Fibroblast of villous mesenchyme (primary cell): ENCODE data around the gene HIF3A. TPM values are rescaled to one million over a fixed set of nuclear protein-coding genes. Genes with fewer than 3 reads are reported as not detected.

Source experiments
- DNase-seq: peaks from one replicate; pipeline ENCODE4 v3.0.0-alpha.2; 2010; ENCODE audit warnings: low read depth
- H3K4me3 ChIP-seq: 2 replicates; pipeline ENCODE4 v1.5.1; 2011; ENCODE audit warnings: low read depth, mild to moderate bottlenecking, low read length
- total RNA-seq: library from RNA; depleted of rRNA; stranded (reverse); fragments of >200 nt; gene quantifications from 2 replicates; pipeline ENCODE4 v1.2.3, GENCODE V29; 2012
- TF ChIP-seq, protein P1 (sequence below): IDR thresholded peaks from 2 replicates; pipeline ENCODE4 v1.5.1; 2012; ENCODE audit warnings: low read depth, mild to moderate bottlenecking, low read length; ENCODE audit not compliant: insufficient read depth

Gene HIF3A
- total RNA-seq, 1 donor, result 0.43 TPM

DNA sequence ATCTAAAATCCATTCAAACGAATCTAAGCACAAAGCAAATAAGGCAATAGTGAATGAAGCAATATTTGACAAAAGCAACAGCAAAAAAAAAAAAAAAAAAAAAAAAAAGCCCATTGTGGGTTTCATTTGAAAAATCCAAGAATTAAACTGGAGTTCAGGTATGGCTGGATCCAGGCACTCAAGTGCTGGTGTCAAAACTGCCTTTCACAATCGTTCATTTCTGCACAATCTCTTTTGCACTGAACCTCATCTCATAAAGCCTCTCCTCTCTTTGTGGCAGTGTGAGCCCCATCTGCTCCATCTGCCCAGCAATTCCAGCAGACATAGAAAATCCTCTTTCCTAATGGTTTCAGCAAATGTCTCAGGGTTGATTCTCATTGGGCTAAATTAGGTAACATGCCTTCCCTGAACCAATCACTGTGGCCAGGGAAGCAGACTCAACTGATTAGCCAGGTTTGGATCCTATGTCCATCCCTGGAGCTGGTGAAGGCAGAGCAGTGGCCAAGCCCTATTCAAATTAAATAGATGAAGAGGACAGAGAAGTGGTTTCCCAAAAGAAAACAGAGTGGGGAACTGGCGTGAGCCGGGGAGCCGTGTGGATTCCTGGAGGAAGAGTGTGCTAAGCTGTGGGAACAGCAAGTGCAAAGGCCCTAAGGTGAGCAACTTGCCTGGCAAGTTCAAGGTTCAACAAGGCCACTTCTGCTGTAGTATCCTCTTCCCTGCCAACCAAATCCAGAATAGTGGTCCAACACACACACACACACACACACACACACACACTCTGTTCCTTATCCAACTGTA, 1.2 kb upstream of the HIF3A start:
- DNase-seq, result no peak
- TF ChIP-seq, protein P1, sequence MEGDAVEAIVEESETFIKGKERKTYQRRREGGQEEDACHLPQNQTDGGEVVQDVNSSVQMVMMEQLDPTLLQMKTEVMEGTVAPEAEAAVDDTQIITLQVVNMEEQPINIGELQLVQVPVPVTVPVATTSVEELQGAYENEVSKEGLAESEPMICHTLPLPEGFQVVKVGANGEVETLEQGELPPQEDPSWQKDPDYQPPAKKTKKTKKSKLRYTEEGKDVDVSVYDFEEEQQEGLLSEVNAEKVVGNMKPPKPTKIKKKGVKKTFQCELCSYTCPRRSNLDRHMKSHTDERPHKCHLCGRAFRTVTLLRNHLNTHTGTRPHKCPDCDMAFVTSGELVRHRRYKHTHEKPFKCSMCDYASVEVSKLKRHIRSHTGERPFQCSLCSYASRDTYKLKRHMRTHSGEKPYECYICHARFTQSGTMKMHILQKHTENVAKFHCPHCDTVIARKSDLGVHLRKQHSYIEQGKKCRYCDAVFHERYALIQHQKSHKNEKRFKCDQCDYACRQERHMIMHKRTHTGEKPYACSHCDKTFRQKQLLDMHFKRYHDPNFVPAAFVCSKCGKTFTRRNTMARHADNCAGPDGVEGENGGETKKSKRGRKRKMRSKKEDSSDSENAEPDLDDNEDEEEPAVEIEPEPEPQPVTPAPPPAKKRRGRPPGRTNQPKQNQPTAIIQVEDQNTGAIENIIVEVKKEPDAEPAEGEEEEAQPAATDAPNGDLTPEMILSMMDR, result no peak
- no peak overlapping the region for H3K4me3 ChIP-seq

DNA sequence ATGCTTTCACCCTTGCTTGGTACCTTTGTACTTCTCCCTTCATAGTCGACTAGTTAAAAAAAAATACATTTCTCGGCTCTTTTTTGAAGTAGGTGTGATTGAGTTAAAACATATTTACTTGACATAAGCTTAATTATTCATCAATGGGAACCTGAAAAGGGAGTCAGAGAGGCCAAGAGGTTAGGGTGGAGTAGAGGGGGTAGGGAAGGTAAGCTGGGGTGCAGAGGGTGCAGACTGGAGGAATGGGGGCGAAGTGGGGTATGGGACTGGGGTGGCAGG, 701 bp upstream of the HIF3A start:
- TF ChIP-seq, protein P1, result no peak
- DNase-seq, result no peak
- no peak overlapping the region for H3K4me3 ChIP-seq

DNA sequence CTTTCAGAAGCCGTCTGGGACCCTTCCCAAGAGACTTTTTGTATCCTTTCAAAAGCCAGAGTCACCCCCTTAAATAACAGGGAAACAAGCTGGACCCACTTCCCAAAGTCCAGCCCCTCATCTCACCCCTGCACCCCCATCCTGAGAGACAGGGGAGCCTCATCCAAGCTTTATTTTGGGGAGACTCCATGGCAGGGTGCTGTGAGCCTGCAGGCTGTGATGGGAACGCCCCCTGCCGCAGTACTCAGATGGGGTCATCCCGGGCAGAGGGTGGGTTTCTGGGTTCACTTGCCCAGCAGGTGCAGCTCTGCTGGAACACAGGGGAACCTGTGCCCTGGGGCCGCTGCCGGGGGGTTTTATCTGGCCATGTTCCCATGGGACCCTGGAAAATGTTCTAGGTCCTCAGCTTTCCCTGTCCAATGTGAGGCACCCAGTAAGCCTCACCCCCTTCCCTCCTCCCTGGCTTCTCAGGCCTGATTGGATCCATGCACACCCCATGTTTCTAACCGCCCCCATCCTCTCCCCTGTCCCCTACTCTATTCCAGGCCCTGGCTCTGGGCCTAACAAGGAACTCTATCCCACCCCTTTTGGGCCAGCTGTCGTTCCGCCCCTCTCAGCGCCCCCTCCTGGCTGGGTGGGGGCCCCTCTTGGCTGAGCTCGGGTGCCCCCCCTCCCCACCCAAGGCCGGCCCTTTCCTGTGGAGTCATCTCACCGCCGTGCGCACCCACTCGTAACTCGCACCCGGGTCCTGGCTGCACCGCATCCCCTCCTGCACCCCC, 1.0 kb downstream of the HIF3A start:
- TF ChIP-seq, protein P1, result peak; percentile 20
- peak; percentile 64 for DNase-seq
- H3K4me3 ChIP-seq, result peak overlapping the region; percentile 60

DNA sequence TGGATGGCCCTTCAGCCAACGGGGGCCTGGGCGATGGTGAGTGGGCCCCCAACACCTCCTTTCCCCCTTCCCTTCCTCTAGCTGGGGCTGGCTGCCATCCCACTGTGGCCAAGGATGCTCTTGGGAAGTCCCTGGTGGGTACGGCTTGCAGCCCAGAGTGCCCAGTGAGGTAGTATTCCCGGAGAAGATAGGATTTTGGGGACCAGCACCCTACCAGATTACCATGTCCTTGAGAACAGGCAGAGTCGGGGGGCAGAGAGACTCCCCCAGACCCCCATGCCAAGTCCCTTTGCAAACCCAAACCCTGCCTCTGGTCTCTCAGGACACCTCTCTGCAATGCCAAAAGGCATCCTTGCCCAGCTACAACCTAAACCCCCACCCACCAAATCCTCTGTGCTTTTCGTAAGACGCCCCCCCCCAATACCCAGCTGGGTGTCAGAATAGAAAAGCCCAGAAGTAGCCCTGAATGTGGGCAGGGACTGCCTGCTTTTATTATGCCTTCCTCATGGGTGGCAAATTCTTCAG, 1.7 kb downstream of the HIF3A start:
- peak overlapping the region; percentile 60 for H3K4me3 ChIP-seq
- TF ChIP-seq, protein P1, result no peak
- peak; percentile 29 for DNase-seq

DNA sequence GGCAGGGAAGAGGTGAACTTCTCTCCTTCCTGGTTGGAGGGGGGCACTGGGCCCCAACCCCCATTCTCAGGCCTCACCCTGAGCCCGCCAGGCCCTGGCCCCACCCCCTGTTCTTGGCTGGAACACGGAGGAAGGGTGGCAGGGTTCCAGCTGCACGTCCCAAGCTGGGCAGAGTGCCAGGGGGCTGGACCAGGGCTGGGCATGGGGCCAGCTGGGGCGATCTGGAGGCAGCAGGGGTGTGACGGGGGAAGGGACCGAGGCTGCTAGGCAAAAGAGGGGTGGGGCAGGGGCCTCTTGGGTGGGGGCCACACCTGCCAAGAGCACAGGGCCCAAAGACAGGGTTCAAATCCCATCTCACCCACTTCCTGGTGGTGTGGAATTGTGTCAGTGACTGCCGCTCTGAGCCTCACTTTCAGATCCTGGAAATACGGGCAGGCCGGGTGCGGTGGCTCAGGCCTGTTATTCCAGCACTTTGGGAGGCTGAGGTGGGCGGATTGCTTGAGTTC, 2.2 kb downstream of the HIF3A start:
- peak; percentile 96 for DNase-seq
- H3K4me3 ChIP-seq, result peak overlapping the region; percentile 60
- TF ChIP-seq, protein P1, result no peak

DNA sequence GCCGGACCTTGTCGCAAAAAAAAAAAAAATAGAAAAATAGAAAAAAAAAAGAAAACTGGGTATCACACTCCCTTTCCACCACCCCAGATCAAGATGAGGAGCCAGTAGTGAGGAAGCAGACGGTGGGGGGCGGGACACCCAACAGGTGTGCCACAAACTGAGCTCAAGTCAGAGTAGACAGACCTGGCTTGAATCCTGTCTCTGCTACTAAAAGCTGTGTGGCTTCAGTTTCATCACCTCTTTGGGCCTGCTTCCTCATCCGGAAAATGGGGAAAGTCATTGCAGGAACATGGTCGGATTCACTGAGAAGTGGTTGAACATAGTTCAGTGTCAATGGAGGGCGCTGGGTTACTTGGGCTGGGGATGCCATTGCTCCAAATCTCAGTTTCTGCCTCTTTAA, 2.9 kb downstream of the HIF3A start:
- DNase-seq, result peak; percentile 17
- TF ChIP-seq, protein P1, result no peak

More for the DNA sequence above, 2.9 kb downstream of the HIF3A start:
- H3K4me3 ChIP-seq, result peak overlapping the region; percentile 44
